ENCODE results near the gene PIK3CB. TPM values are rescaled to one million over a fixed set of nuclear protein-coding genes. Genes with fewer than 3 reads are reported as not detected.

The PIK3CB gene
- total and polyA plus RNA-seq, 2 of the 8 experiments (the other 6 are each of a cell fraction or from before 2014, with no cell fraction given), result 8.3 to 35.2 TPM

- CTCF ChIA-PET (ENCODE audit: partially characterized antibody), result interaction anchor here (0.6 to 3.2 kb wide), 10 partner anchors 12 to 344 kb away, joined by 3 to 18 read pairs (median 3); partner anchors contain the start of gene PIK3CB
- H3K9me3 ChIP-seq (ENCODE audit: insufficient read depth in 2 of 2, low read depth in 1 of 2, low read length in 1 of 2), result no peaks in the 10 kb centered on the region
- H4K20me1 ChIP-seq (replicated peaks in 1 of 2; ENCODE audit: control insufficient read depth in 1 of 2, insufficient read depth in 2 of 2, low read length in 2 of 2), result no peaks in the 10 kb centered on the region
- H3K4ac ChIP-seq (replicated peaks; ENCODE audit: insufficient read length, low read depth, low read length), result no peak overlapping the region
- no peak overlapping the region for H3K4me2 ChIP-seq (ENCODE audit: insufficient read depth in 1 of 2, low read depth in 2 of 2, low read length in 2 of 2)
- no peak overlapping the region; the same call in 1 of the 2 replicates for H2AK5ac ChIP-seq (ENCODE audit: low read depth, low read length)
- no peaks in the 10 kb centered on the region for H3K36me3 ChIP-seq (ENCODE audit: control insufficient read depth in 2 of 4, insufficient read depth in 4 of 4, low read length in 3 of 4)
- peak overlapping the region; percentile 60; the same call in 1 of the 2 replicates for H2AFZ ChIP-seq (ENCODE audit: low read length)
- H2BK5ac ChIP-seq (ENCODE audit: low read depth, low read length), result peak overlapping the region; percentile 48; the same call in 1 of the 2 replicates
- H3K23me2 ChIP-seq (ENCODE audit: low read depth, low read length), result no peaks in the 10 kb centered on the region
- H3K27ac ChIP-seq (ENCODE audit: low read depth, low read length), result no peak overlapping the region
- 69% methylated on average over 2 of the region's 2 CpGs; no CpG with 5 or more reads in 1 of the 2 experiments for WGBS, 2 experiments (ENCODE audit: extremely low coverage in 1 of 2, insufficient coverage in 1 of 2, insufficient read length in 1 of 2, insufficient replicate concordance in 2 of 2, low coverage in 1 of 2, low lambda C conversion rate in 2 of 2, missing lambda C conversion rate in 1 of 2)
- no peak overlapping the region for H2BK15ac ChIP-seq (ENCODE audit: low read length)
- H3K27me3 ChIP-seq (replicated peaks in 1 of 4; ENCODE audit: control insufficient read depth in 3 of 4, extremely low read depth in 1 of 4, insufficient read depth in 3 of 4, low read length in 3 of 4), result no peaks in the 10 kb centered on the region
- H3K79me2 ChIP-seq (ENCODE audit: control insufficient read depth in 1 of 2, insufficient read depth in 2 of 2, low read length in 2 of 2), result no peaks in the 10 kb centered on the region
- POLR2A ChIA-PET (ENCODE audit: partially characterized antibody), result interaction anchor here (1.6 to 2.6 kb wide), 2 partner anchors 13 to 14 kb away, joined by 8 to 18 read pairs; partner anchors contain the start of gene PIK3CB
- TF ChIP-seq CREB1 (IDR thresholded peaks at IDR 0.05) (no peak), CEBPB (IDR thresholded peaks at IDR 0.05; ENCODE audit: low read depth, low read length) (peak; percentile 73)
- H3K23ac ChIP-seq (ENCODE audit: insufficient read length), result no peak overlapping the region
- no peaks in the 10 kb centered on the region for H3K79me1 ChIP-seq (ENCODE audit: low read depth, low read length)
- no peak overlapping the region for H3K14ac ChIP-seq (ENCODE audit: insufficient read length)
- H4K5ac ChIP-seq (ENCODE audit: insufficient read length, low read depth, low read length), result no peak overlapping the region
- FAIRE-seq, result no peak
- H4K8ac ChIP-seq (ENCODE audit: extremely low read depth, insufficient read depth, low read length), result no peak overlapping the region
- no peak overlapping the region for H3K9ac ChIP-seq (replicated peaks in 1 of 4; ENCODE audit: extremely low read depth in 1 of 4, low read depth in 3 of 4, low read length in 3 of 4)
- peak overlapping the region; percentile 80 for H2BK20ac ChIP-seq (ENCODE audit: low read length)
- no peak overlapping the region for H3K18ac ChIP-seq (ENCODE audit: extremely low read depth, low read length)
- no peak for DNase-seq (ENCODE audit: low read depth in 1 of 2, low spot score in 2 of 2)
- no peak overlapping the region for H3K4me3 ChIP-seq (ENCODE audit: extremely low read depth in 1 of 4, insufficient read depth in 2 of 4, low read depth in 3 of 4, low read length in 4 of 4)
- no peak overlapping the region for H4K91ac ChIP-seq (replicated peaks; ENCODE audit: insufficient read length, low read length)
- H3K4me1 ChIP-seq (replicated peaks in 1 of 4; ENCODE audit: control insufficient read depth in 3 of 4, insufficient read depth in 4 of 4, low read length in 3 of 4), result peaks cover 7 to 15% (median 12%) of the 10 kb centered on the region in 4 experiments; a peak in 6 of 7 replicates
- peak overlapping the region; percentile 63 for H2BK12ac ChIP-seq (ENCODE audit: low read depth, low read length)
- no peak overlapping the region for H2BK120ac ChIP-seq (replicated peaks; ENCODE audit: low read depth, low read length)
- no peak overlapping the region for H3K56ac ChIP-seq (replicated peaks; ENCODE audit: insufficient read length, low read depth, low read length)
These were observed 14.7 kb upstream of the PIK3CB start for GRCh38 chr3:138849222-138849940.
